GM18868 (cell line): ENCODE results near the gene CLMN.

Source experiments
- ATAC-seq: cut with Tn5 transposase; IDR thresholded peaks from one replicate; pipeline ENCODE4 v1.9.1; 2021; ENCODE audit warnings: mild to moderate bottlenecking, moderate library complexity; ENCODE audit not compliant: unreplicated experiment

CLMN gene

GRCh38 chr14:95174184-95174792 lies 145.4 kb downstream of the CLMN start:
- ATAC-seq = no peak

GRCh38 chr14:95173518-95173917 lies 146.2 kb downstream of the CLMN start:
- ATAC-seq = no peak

GRCh38 chr14:95167177-95167576 lies 152.5 kb downstream of the CLMN start:
- ATAC-seq = no peak

GRCh38 chr14:95165517-95165916 lies 154.2 kb downstream of the CLMN start:
- ATAC-seq = no peak

GRCh38 chr14:95164506-95164905 lies 155.2 kb downstream of the CLMN start:
- ATAC-seq = no peak

GRCh38 chr14:95163666-95164065 lies 156.0 kb downstream of the CLMN start:
- no peak for ATAC-seq

GRCh38 chr14:95163132-95163531 lies 156.6 kb downstream of the CLMN start:
- ATAC-seq = no peak

GRCh38 chr14:95162641-95163040 lies 157.1 kb downstream of the CLMN start:
- ATAC-seq = no peak

- peak; percentile 73 for ATAC-seq
Observed at GRCh38 chr14:95157327-95158189, 162.2 kb downstream of the CLMN start, which contains the start of gene DICER1. TSS of gene DICER1 (minus strand) at chr14:95157529. CDS start at chr14:95133458, 24,071 bp downstream.

GRCh38 chr14:95157048-95157326 lies 162.7 kb downstream of the CLMN start:
- ATAC-seq = peak; percentile 28

GRCh38 chr14:95156161-95157047 lies 163.3 kb downstream of the CLMN start:
- ATAC-seq = peak; percentile 29

- ATAC-seq = no peak
Observed at GRCh38 chr14:95155045-95155444, 164.7 kb downstream of the CLMN start.

GRCh38 chr14:95153866-95154265 lies 165.8 kb downstream of the CLMN start:
- no peak for ATAC-seq

- ATAC-seq = no peak
Observed at GRCh38 chr14:95151561-95151960, 168.1 kb downstream of the CLMN start.

GRCh38 chr14:95150910-95151309 lies 168.8 kb downstream of the CLMN start:
- ATAC-seq = no peak

GRCh38 chr14:95149441-95149840 lies 170.3 kb downstream of the CLMN start:
- ATAC-seq = no peak

GRCh38 chr14:95147597-95147996 lies 172.1 kb downstream of the CLMN start:
- ATAC-seq = no peak

- ATAC-seq = no peak
Observed at GRCh38 chr14:95146079-95146771, 173.5 kb downstream of the CLMN start.

GRCh38 chr14:95144849-95145248 lies 174.9 kb downstream of the CLMN start:
- ATAC-seq = no peak

- no peak for ATAC-seq
Observed at GRCh38 chr14:95143808-95144620, 175.7 kb downstream of the CLMN start.
